Measurements from ENCODE around the gene SH3GL3.

SH3GL3 gene

DNA sequence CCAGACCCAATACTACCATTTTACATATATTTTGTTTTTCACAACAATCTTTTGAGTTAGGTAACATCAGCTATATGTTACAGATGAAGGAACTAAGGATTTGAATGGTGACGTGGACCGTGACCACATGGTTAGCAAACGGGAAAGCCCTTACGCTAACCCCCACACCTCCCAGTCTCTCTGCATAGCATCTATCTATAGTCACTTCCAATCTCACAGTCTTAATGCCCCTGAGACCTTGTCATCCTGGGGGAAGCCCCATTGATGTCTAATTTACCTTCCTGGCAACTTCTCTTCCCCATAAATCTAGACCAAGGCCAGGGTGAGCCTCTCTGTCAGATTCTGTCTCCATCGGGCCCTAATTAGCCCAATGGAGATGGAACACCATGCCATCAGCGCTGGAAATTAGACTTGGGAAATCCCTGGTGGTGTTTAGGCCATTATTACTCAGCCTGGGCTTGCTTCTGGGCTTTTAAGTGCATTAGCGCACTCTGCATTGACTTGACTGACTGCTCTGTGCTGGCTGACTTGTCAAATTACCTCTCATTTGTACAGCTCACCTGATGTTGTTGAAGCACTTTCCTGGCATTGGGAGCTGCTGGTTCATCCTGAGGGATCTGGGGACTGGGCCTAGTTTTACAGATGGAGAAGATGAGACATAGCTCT, 34.0 kb upstream of the SH3GL3 start:
- H3K4me1 ChIP-seq (ENCODE audit: control insufficient read depth in 2 of 2, insufficient read depth in 1 of 2, low read depth in 1 of 2, low read length in 2 of 2) = no peaks in the 10 kb centered on the region
- H2BK5ac ChIP-seq (ENCODE audit: low read length) = no peak overlapping the region
- WGBS, 2 donors (ENCODE audit: extremely low coverage in 2 of 2, insufficient read length in 2 of 2, insufficient replicate concordance in 1 of 2) = no CpG with 5 or more reads among the region's 7 CpGs
- no peak overlapping the region for H4K8ac ChIP-seq (ENCODE audit: low read depth, low read length)
- no peak overlapping the region for H2BK120ac ChIP-seq (ENCODE audit: low read depth, low read length)
- H2BK12ac ChIP-seq (ENCODE audit: low read length) = no peak overlapping the region
- H3K79me1 ChIP-seq (ENCODE audit: low read depth, low read length) = no peaks in the 10 kb centered on the region
- H3K9me3 ChIP-seq (replicated peaks in 1 of 2; ENCODE audit: control insufficient read depth in 2 of 2, insufficient read depth in 1 of 2, low read depth in 1 of 2, low read length in 2 of 2) = no peaks in the 10 kb centered on the region
- H3K14ac ChIP-seq (ENCODE audit: low read length) = no peak overlapping the region
- H3K23ac ChIP-seq (ENCODE audit: low read depth, low read length, poor library complexity) = no peak overlapping the region
- no peak overlapping the region for H3K27ac ChIP-seq (replicated peaks; ENCODE audit: low read length)
- H4K91ac ChIP-seq (ENCODE audit: low read depth, low read length, poor library complexity) = no peak overlapping the region
- no peaks in the 10 kb centered on the region for H3K36me3 ChIP-seq (replicated peaks in 1 of 2; ENCODE audit: control insufficient read depth in 2 of 2, insufficient read depth in 2 of 2, low read length in 2 of 2)
- H2BK15ac ChIP-seq (ENCODE audit: low read length) = no peak overlapping the region
- no peak overlapping the region for H3K18ac ChIP-seq (ENCODE audit: low read length)
- no peak for DNase-seq (ENCODE audit: low spot score)
- no peak overlapping the region for H3K4me3 ChIP-seq (ENCODE audit: low read length in 2 of 2)
- no peaks in the 10 kb centered on the region for H3K27me3 ChIP-seq (ENCODE audit: control insufficient read depth in 3 of 3, insufficient read depth in 3 of 3, low read depth in 1 of 3, low read length in 3 of 3)
- no peak overlapping the region for H3K4me2 ChIP-seq (ENCODE audit: insufficient read depth, low read length, poor library complexity, severe bottlenecking)
- H2AK5ac ChIP-seq (ENCODE audit: low read depth, low read length) = no peak overlapping the region
- H2AFZ ChIP-seq (ENCODE audit: low read length) = no peak overlapping the region
- no peak overlapping the region for H3K4ac ChIP-seq (ENCODE audit: low read length)
- H3K9ac ChIP-seq (ENCODE audit: low read depth, low read length, poor library complexity) = no peak overlapping the region

DNA sequence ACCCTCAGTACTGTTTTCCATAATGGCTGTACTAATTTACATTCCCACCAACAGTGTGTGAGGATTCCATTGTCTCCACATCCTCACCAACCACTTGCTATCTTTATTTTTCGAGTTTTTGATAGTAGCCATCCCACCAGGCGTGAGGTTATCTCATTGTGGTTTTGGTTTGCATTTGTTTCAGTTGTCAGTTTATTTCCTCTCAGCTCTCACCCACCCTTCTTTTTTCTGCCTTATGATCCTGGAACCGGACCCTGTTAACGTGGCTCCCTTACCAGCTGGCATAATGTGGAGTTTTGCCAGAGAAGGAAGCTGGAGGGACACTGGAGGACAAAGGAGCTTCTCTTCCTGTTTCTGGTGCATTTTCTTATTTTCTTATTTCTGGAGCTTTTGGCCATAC, 25.1 kb upstream of the SH3GL3 start:
- no peak overlapping the region for H2BK120ac ChIP-seq (ENCODE audit: low read depth, low read length)
- no CpG with 5 or more reads among the region's 4 CpGs for WGBS, 2 donors (ENCODE audit: extremely low coverage in 2 of 2, insufficient read length in 2 of 2, insufficient replicate concordance in 1 of 2)
- H3K4me3 ChIP-seq (ENCODE audit: low read length in 2 of 2) = no peak overlapping the region
- H3K14ac ChIP-seq (ENCODE audit: low read length) = no peak overlapping the region
- no peaks in the 10 kb centered on the region for H3K27me3 ChIP-seq (ENCODE audit: control insufficient read depth in 3 of 3, insufficient read depth in 3 of 3, low read depth in 1 of 3, low read length in 3 of 3)
- H3K79me1 ChIP-seq (ENCODE audit: low read depth, low read length) = no peaks in the 10 kb centered on the region
- no peak overlapping the region for H2AK5ac ChIP-seq (ENCODE audit: low read depth, low read length)
- H2AFZ ChIP-seq (ENCODE audit: low read length) = no peak overlapping the region
- no peak for DNase-seq (ENCODE audit: low spot score)
- H2BK15ac ChIP-seq (ENCODE audit: low read length) = no peak overlapping the region
- H4K91ac ChIP-seq (ENCODE audit: low read depth, low read length, poor library complexity) = no peak overlapping the region
- H3K27ac ChIP-seq (replicated peaks; ENCODE audit: low read length) = no peak overlapping the region
- no peak overlapping the region for H4K8ac ChIP-seq (ENCODE audit: low read depth, low read length)
- no peak overlapping the region for H2BK12ac ChIP-seq (ENCODE audit: low read length)
- H3K36me3 ChIP-seq (replicated peaks in 1 of 2; ENCODE audit: control insufficient read depth in 2 of 2, insufficient read depth in 2 of 2, low read length in 2 of 2) = no peaks in the 10 kb centered on the region
- no peak overlapping the region for H3K23ac ChIP-seq (ENCODE audit: low read depth, low read length, poor library complexity)
- no peak overlapping the region for H3K4me2 ChIP-seq (ENCODE audit: insufficient read depth, low read length, poor library complexity, severe bottlenecking)
- no peaks in the 10 kb centered on the region for H3K4me1 ChIP-seq (ENCODE audit: control insufficient read depth in 2 of 2, insufficient read depth in 1 of 2, low read depth in 1 of 2, low read length in 2 of 2)
- H2BK5ac ChIP-seq (ENCODE audit: low read length) = no peak overlapping the region
- no peaks in the 10 kb centered on the region for H3K9me3 ChIP-seq (replicated peaks in 1 of 2; ENCODE audit: control insufficient read depth in 2 of 2, insufficient read depth in 1 of 2, low read depth in 1 of 2, low read length in 2 of 2)
- no peak overlapping the region for H3K18ac ChIP-seq (ENCODE audit: low read length)
- no peak overlapping the region for H3K9ac ChIP-seq (ENCODE audit: low read depth, low read length, poor library complexity)
- no peak overlapping the region for H3K4ac ChIP-seq (ENCODE audit: low read length)

DNA sequence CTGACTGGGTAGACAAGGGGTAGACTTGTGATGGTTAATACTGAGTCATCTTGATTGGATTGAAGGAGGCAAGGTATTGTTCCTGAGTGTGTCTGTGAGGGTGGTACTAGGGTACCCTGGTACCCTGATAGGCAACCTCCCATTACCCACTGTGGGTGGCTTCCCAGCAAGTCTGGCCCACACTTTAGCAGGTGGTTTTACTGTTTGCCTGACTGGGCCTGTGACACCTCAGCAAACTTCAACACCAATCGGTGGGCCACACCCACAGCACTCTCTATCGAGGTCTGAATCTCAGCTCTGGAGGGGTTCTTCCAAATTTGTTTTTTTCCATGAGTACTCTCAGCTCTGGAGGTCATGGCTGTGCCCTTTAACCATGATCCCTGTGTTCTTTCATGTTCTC, 24.6 kb upstream of the SH3GL3 start:
- Histone ChIP-seq H3K4me1 (ENCODE audit: control insufficient read depth in 2 of 2, insufficient read depth in 1 of 2, low read depth in 1 of 2, low read length in 2 of 2) (no peaks in the 10 kb centered on the region), H4K8ac (ENCODE audit: low read depth, low read length) (no peak overlapping the region), H2AFZ (ENCODE audit: low read length) (no peak overlapping the region), H2AK5ac (ENCODE audit: low read depth, low read length) (no peak overlapping the region), H3K4ac (ENCODE audit: low read length) (no peak overlapping the region), H3K4me3 (ENCODE audit: low read length in 2 of 2) (no peak overlapping the region), H2BK5ac (ENCODE audit: low read length) (no peak overlapping the region), H3K27ac (replicated peaks; ENCODE audit: low read length) (no peak overlapping the region), H3K9me3 (replicated peaks in 1 of 2; ENCODE audit: control insufficient read depth in 2 of 2, insufficient read depth in 1 of 2, low read depth in 1 of 2, low read length in 2 of 2) (no peaks in the 10 kb centered on the region), H3K9ac (ENCODE audit: low read depth, low read length, poor library complexity) (no peak overlapping the region), H3K79me1 (ENCODE audit: low read depth, low read length) (no peaks in the 10 kb centered on the region), H2BK15ac (ENCODE audit: low read length) (no peak overlapping the region), H2BK12ac (ENCODE audit: low read length) (no peak overlapping the region), H3K27me3 (ENCODE audit: control insufficient read depth in 3 of 3, insufficient read depth in 3 of 3, low read depth in 1 of 3, low read length in 3 of 3) (no peaks in the 10 kb centered on the region), H4K91ac (ENCODE audit: low read depth, low read length, poor library complexity) (no peak overlapping the region), H3K23ac (ENCODE audit: low read depth, low read length, poor library complexity) (no peak overlapping the region), H2BK120ac (ENCODE audit: low read depth, low read length) (no peak overlapping the region), H3K14ac (ENCODE audit: low read length) (no peak overlapping the region), H3K4me2 (ENCODE audit: insufficient read depth, low read length, poor library complexity, severe bottlenecking) (no peak overlapping the region), H3K36me3 (replicated peaks in 1 of 2; ENCODE audit: control insufficient read depth in 2 of 2, insufficient read depth in 2 of 2, low read length in 2 of 2) (no peaks in the 10 kb centered on the region), H3K18ac (ENCODE audit: low read length) (no peak overlapping the region)
- no peak for DNase-seq (ENCODE audit: low spot score)
- WGBS, 2 donors (ENCODE audit: extremely low coverage in 2 of 2, insufficient read length in 2 of 2, insufficient replicate concordance in 1 of 2) = no CpG with 5 or more reads among the region's 2 CpGs

DNA sequence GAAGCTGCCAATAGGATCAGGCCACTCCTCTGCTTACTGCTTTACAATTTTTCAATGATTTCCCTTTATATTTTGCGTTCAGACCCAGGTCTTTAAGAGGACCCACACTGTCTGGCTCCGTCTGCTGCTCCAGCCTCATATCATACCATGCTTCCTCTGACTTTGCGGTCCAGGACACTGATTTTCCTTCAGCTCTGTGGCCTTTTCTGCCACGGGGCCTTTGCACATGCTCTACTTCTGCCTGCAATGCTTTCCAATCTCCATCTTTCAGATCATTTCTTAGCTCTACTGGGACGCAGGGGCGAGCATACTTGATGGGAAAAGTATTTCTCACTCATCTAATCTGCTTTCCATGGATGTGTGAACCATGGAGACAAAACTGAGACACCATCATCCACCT, 23.0 kb upstream of the SH3GL3 start:
- Histone ChIP-seq H3K4me3 (ENCODE audit: low read length in 2 of 2) (no peak overlapping the region), H4K91ac (ENCODE audit: low read depth, low read length, poor library complexity) (no peak overlapping the region), H4K8ac (ENCODE audit: low read depth, low read length) (no peak overlapping the region), H2BK15ac (ENCODE audit: low read length) (no peak overlapping the region), H3K9ac (ENCODE audit: low read depth, low read length, poor library complexity) (no peak overlapping the region), H3K79me1 (ENCODE audit: low read depth, low read length) (no peaks in the 10 kb centered on the region), H2AFZ (ENCODE audit: low read length) (no peak overlapping the region), H3K4me2 (ENCODE audit: insufficient read depth, low read length, poor library complexity, severe bottlenecking) (no peak overlapping the region), H3K9me3 (replicated peaks in 1 of 2; ENCODE audit: control insufficient read depth in 2 of 2, insufficient read depth in 1 of 2, low read depth in 1 of 2, low read length in 2 of 2) (no peaks in the 10 kb centered on the region), H3K18ac (ENCODE audit: low read length) (no peak overlapping the region), H3K14ac (ENCODE audit: low read length) (no peak overlapping the region), H3K27me3 (ENCODE audit: control insufficient read depth in 3 of 3, insufficient read depth in 3 of 3, low read depth in 1 of 3, low read length in 3 of 3) (no peaks in the 10 kb centered on the region), H3K4me1 (ENCODE audit: control insufficient read depth in 2 of 2, insufficient read depth in 1 of 2, low read depth in 1 of 2, low read length in 2 of 2) (no peaks in the 10 kb centered on the region), H3K27ac (replicated peaks; ENCODE audit: low read length) (no peak overlapping the region), H2BK5ac (ENCODE audit: low read length) (no peak overlapping the region), H3K36me3 (replicated peaks in 1 of 2; ENCODE audit: control insufficient read depth in 2 of 2, insufficient read depth in 2 of 2, low read length in 2 of 2) (no peaks in the 10 kb centered on the region), H2BK12ac (ENCODE audit: low read length) (no peak overlapping the region), H2AK5ac (ENCODE audit: low read depth, low read length) (no peak overlapping the region), H2BK120ac (ENCODE audit: low read depth, low read length) (no peak overlapping the region), H3K23ac (ENCODE audit: low read depth, low read length, poor library complexity) (no peak overlapping the region), H3K4ac (ENCODE audit: low read length) (no peak overlapping the region)
- no CpG with 5 or more reads among the region's 6 CpGs for WGBS, 2 donors (ENCODE audit: extremely low coverage in 2 of 2, insufficient read length in 2 of 2, insufficient replicate concordance in 1 of 2)
- DNase-seq (ENCODE audit: low spot score) = no peak

Data from neuronal stem cell (in vitro differentiated cells).